ENCODE data around the gene CDKN2AIP. TPM values are rescaled to one million over a fixed set of nuclear protein-coding genes. Genes with fewer than 3 reads are reported as not detected.
A peak's percentile ranks its signal among the peaks of the same experiment; 100 is the strongest.

Gene CDKN2AIP
- total RNA-seq, 1 donor from 2014 or later: 35.3 TPM

- Histone ChIP-seq H4K20me1 (ENCODE audit: low read depth) (no peaks in the 10 kb centered on the region), H3K4me2 (no peak overlapping the region), H3F3A (ENCODE audit: low read depth) (no peaks in the 10 kb centered on the region), H3K9me3 (ENCODE audit: low read depth) (no peaks in the 10 kb centered on the region), H3K27ac (no peak overlapping the region), H2AFZ (replicated peaks) (no peak overlapping the region), H3K9ac (no peak overlapping the region), H3K36me3 (no peaks in the 10 kb centered on the region), H3K27me3 (no peaks in the 10 kb centered on the region), H3K79me2 (ENCODE audit: low read depth) (no peaks in the 10 kb centered on the region), H3K4me1 (no peaks in the 10 kb centered on the region), H3K4me3 (no peak overlapping the region)
- H3K27me3 Mint-ChIP-seq (ENCODE audit: insufficient read depth, low read depth): peaks cover 3% of the 10 kb centered on the region
- H3K9me3 Mint-ChIP-seq: peaks cover 4% of the 10 kb centered on the region
- no peak overlapping the region for H3K4me3 Mint-ChIP-seq
- no peaks in the 10 kb centered on the region for H3K4me1 Mint-ChIP-seq
- peaks cover 20% of the 10 kb centered on the region for H3K36me3 Mint-ChIP-seq
- no peak for DNase-seq (ENCODE audit: low spot score)
- TF ChIP-seq CTCF (IDR thresholded peaks at IDR 0.05) (no peak), EZH2phosphoT487 (IDR thresholded peaks at IDR 0.05) (no peak), EZH2 (IDR thresholded peaks at IDR 0.05) (no peak)
- peak overlapping the region; percentile 89 for H3K27ac Mint-ChIP-seq
These were observed 24.0 kb downstream of the CDKN2AIP start for GRCh38 chr4:183468210-183469095.

- Histone ChIP-seq H3K4me1 (no peaks in the 10 kb centered on the region), H3K36me3 (no peaks in the 10 kb centered on the region), H3K9me3 (ENCODE audit: low read depth) (no peaks in the 10 kb centered on the region), H2AFZ (replicated peaks) (no peak overlapping the region), H4K20me1 (ENCODE audit: low read depth) (no peaks in the 10 kb centered on the region), H3K27me3 (no peaks in the 10 kb centered on the region), H3K79me2 (ENCODE audit: low read depth) (no peaks in the 10 kb centered on the region), H3K4me2 (no peak overlapping the region), H3K4me3 (no peak overlapping the region), H3K27ac (no peak overlapping the region), H3F3A (ENCODE audit: low read depth) (no peaks in the 10 kb centered on the region), H3K9ac (no peak overlapping the region)
- peaks cover 16% of the 10 kb centered on the region for H3K36me3 Mint-ChIP-seq
- no peaks in the 10 kb centered on the region for H3K4me1 Mint-ChIP-seq
- H3K4me3 Mint-ChIP-seq: no peak overlapping the region
- peaks cover 2% of the 10 kb centered on the region for H3K9me3 Mint-ChIP-seq
- H3K27ac Mint-ChIP-seq: no peak overlapping the region
- TF ChIP-seq CTCF (IDR thresholded peaks at IDR 0.05) (no peak), EZH2phosphoT487 (IDR thresholded peaks at IDR 0.05) (no peak), EZH2 (IDR thresholded peaks at IDR 0.05) (no peak)
- no peak for DNase-seq (ENCODE audit: low spot score)
- peaks cover 3% of the 10 kb centered on the region for H3K27me3 Mint-ChIP-seq (ENCODE audit: insufficient read depth, low read depth)
These were observed 24.8 kb downstream of the CDKN2AIP start for GRCh38 chr4:183469285-183469684.

GRCh38 chr4:183469936-183470335 lies 25.5 kb downstream of the CDKN2AIP start:
- Histone ChIP-seq H3K36me3 (no peaks in the 10 kb centered on the region), H3K9ac (no peak overlapping the region), H3K4me2 (no peak overlapping the region), H3K27ac (no peak overlapping the region), H3K4me3 (no peak overlapping the region), H3K9me3 (ENCODE audit: low read depth) (no peaks in the 10 kb centered on the region), H3F3A (ENCODE audit: low read depth) (no peaks in the 10 kb centered on the region), H3K4me1 (no peaks in the 10 kb centered on the region), H2AFZ (replicated peaks) (no peak overlapping the region), H3K79me2 (ENCODE audit: low read depth) (no peaks in the 10 kb centered on the region), H4K20me1 (ENCODE audit: low read depth) (no peaks in the 10 kb centered on the region), H3K27me3 (no peaks in the 10 kb centered on the region)
- H3K36me3 Mint-ChIP-seq: peaks cover 13% of the 10 kb centered on the region
- DNase-seq (ENCODE audit: low spot score): no peak
- TF ChIP-seq CTCF (IDR thresholded peaks at IDR 0.05) (no peak), EZH2phosphoT487 (IDR thresholded peaks at IDR 0.05) (no peak), EZH2 (IDR thresholded peaks at IDR 0.05) (no peak)
- no peak overlapping the region for H3K4me3 Mint-ChIP-seq
- peaks cover 2% of the 10 kb centered on the region for H3K9me3 Mint-ChIP-seq
- H3K27me3 Mint-ChIP-seq (ENCODE audit: insufficient read depth, low read depth): peaks cover 3% of the 10 kb centered on the region
- H3K27ac Mint-ChIP-seq: no peak overlapping the region
- H3K4me1 Mint-ChIP-seq: no peaks in the 10 kb centered on the region
